Measurements from ENCODE around the gene RBBP9.
A peak's percentile ranks its signal among the peaks of the same experiment; 100 is the strongest.

DNA sequence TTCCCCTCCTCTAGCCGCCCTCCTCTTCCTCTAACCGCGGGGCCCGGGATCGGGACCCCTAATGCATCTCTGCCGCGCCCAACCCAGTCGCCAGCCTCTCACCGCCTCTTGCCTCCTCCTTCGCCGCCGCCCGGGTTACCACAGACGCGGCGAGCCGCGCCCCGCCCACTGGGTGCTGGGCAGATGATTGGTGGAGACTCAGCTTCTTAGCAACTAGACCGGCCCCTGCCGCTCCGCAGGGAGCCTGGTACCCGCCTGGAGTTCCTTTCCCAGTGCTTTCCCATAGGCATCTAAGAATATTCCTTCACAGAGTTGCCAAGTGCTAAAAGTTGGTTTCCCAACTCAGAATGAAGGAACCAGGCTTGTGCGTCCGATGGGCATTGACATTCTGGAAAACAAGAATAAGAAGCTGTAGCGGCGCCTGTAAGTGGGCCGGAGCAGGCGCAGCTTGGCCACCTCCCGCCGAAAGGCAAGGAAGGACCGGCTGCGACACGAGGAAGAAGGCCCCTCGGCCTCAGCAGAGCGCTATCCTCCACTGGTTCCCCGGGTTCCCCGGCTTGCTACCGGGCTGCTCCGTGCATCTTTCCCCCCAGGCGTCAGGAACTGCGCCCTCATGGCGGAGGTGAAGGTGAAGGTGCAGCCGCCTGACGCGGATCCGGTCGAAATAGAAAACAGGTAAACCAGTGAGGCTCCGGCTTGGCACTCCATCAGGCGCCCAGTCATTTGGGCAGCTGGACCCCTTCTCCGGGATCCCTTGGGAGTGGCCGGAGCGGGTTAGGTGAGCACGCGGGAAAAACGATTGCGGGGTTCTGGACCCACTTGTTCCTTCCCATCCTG is 29.9 kb downstream of the RBBP9 start, which contains the start of the genes DZANK1 and POLR3F:
- TF ChIP-seq POLR2A (IDR thresholded peaks at IDR 0.05; ENCODE audit: extremely low read depth, insufficient read length) = peak; percentile 73
- TF ChIP-seq, protein P1, sequence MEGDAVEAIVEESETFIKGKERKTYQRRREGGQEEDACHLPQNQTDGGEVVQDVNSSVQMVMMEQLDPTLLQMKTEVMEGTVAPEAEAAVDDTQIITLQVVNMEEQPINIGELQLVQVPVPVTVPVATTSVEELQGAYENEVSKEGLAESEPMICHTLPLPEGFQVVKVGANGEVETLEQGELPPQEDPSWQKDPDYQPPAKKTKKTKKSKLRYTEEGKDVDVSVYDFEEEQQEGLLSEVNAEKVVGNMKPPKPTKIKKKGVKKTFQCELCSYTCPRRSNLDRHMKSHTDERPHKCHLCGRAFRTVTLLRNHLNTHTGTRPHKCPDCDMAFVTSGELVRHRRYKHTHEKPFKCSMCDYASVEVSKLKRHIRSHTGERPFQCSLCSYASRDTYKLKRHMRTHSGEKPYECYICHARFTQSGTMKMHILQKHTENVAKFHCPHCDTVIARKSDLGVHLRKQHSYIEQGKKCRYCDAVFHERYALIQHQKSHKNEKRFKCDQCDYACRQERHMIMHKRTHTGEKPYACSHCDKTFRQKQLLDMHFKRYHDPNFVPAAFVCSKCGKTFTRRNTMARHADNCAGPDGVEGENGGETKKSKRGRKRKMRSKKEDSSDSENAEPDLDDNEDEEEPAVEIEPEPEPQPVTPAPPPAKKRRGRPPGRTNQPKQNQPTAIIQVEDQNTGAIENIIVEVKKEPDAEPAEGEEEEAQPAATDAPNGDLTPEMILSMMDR (IDR thresholded peaks at IDR 0.05; ENCODE audit: low read depth, low read length) = no peak
- 0 out of 2 replicates have a peak, but pooled peaks have one; percentile 40 for TF ChIP-seq MYC (IDR thresholded peaks at IDR 0.05; ENCODE audit: low read depth, low read length)

Data from NB4 (cell line).